OCI-M2 (cell line): Measurements from ENCODE around the gene ELMO1.

ENCODE experiments used
- DNase-seq: peaks from one replicate; lab custom pipeline; 2025; ENCODE audit not compliant: unreplicated experiment; lab: John Stamatoyannopoulos, UW

ELMO1 gene

DNA sequence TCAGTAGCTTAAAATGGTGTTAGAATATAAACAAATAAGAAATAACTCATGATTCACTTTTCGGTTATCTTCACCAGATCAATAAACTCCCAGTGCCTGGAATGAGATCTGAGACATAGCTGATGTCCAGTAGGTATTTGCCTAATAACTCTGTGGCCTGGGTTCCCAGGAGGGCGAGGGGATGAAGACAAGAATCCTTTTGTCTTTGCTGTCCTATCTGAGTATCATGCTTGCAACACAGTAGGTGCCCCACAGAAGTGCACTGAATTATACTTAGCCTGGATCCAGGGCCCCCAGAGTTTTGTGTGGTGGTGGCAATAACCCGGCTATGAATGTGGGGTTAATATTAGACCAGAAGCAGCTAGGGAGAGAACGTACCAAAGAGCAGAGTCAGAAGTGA lies 374.3 kb downstream of the ELMO1 start:
- DNase-seq = no peak

DNA sequence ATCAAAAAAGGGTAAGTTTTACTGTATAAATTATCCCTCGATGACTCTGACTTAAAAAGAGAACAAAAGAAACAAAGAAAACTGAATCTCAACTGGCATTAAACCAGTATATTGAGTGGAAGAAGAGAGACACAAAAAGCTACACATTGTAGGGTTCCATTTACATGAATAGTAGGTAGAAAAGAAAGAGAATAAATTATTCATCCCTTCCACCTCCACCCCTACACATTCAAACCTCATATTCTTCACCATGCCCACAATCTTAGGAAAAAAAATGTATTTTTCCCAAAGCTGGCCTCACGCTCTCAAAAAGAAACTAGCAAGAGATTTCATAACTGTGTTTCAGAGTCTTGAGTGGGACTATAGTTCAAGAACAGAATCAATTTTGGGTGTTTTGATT lies 377.5 kb downstream of the ELMO1 start:
- DNase-seq = no peak

DNA sequence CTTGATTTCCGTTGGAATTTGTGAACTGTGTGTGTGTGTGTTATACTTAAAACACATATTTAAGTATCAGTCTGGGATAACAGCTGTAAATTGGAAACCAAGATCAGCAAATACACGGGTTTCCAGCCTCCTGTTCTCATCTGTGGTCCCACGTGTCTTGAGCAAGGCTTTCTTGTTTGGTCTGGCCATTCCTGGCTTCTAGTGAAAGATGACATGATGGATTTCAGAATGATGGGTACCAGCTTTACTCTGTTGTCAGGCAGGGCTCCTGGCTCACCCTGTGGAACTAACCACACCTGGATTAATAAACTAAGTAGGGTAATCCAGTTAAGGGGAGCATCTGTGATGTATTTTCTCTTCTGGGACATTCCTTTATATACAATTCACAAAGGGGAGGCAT lies 378.2 kb downstream of the ELMO1 start:
- DNase-seq = no peak

DNA sequence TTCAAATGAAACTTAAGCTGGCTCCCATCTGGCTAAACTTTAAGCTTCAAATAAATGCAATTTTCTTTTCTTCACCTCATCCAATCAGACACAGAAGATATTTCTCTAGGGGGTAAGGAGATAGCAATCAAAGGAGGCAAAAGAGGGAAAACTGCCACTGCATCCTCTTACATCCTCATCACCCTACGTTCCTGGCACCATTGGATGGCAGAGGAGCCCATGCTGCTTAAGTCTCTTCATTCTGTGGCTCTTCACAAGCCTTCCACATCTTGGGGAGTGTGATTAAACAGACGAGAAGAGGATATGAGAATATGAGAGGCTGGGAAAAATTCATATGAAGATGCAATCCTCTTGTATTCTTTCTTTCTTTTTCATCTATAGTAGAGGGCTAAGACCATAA lies 378.6 kb downstream of the ELMO1 start:
- no peak for DNase-seq

DNA sequence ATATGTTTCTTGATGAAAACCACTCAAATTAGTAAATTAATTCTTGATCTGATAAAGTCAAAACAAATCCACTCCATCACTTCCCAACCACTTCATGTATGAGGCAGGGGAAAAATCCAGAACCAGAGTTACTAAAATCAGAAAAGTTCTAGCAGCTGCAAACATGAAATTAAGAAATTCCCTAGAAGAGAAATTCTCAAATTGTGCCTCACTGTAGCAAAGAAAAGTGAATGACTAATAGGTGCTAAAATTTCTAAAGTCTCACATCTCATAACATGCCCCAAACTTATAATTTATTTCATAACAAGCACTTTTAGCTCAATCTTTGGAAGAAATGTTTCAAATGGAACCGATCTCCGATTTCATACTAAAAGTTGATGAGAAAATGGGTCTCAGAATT lies 379.3 kb downstream of the ELMO1 start:
- DNase-seq = no peak

DNA sequence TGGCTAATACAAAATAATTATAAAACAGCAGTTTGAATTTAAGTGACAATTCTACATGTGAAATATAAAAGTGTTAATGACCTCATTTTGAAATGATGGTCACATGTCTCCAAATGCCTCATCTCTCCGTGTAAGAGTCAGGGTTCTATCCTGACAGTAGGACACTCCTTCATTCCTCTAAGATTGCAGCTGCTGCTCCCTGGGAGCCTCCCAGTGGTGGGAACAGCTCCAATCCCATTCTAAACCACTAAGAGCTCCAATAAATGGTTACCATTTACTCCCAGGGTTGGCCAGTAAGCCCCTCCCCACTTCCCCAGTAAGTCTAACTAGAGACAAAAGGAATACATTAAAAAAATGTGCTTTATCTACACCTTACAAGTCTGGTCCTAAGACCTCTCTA lies 379.8 kb downstream of the ELMO1 start:
- DNase-seq = no peak

DNA sequence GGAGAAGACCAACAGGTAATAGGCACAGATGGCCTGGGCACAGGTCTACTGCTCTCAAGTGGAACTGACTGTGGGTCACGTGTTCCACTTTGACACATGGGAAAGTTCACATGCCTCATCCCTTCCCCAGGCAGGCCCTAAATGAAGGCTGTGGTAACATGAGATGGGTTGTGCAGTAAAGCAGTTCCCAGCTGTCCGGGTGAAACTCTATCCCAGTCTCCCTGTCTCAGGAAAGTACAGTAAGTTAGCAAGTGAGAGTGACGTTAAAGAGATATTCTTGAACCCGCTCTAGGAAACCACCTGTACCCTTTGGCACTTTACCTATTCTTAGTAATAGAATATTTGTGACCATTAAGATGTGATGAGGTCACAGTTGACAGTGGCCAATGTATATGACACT lies 380.6 kb downstream of the ELMO1 start:
- DNase-seq = no peak

DNA sequence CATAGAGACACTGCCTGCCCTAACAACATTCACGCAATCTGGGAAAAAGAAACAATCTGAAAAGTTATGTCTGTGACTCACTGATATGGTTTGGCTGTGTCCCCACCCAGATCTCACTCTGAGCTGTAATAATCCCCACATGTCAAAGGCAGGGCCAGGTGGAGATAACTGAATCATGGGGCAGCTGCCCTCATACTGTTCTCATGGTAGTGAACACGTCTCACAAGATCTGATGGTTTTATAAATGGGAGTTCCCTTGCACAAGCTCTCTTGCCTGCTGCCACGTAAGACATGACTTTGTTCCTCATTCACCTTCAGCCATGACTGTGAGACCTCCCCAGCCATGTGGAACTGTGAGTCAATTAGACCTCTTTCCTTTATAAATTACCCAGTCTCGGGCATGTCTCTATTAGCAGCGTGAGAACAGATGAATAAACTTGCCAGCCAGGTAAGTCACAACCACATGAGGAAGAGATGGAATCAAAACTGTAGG lies 382.8 kb downstream of the ELMO1 start:
- DNase-seq = no peak

DNA sequence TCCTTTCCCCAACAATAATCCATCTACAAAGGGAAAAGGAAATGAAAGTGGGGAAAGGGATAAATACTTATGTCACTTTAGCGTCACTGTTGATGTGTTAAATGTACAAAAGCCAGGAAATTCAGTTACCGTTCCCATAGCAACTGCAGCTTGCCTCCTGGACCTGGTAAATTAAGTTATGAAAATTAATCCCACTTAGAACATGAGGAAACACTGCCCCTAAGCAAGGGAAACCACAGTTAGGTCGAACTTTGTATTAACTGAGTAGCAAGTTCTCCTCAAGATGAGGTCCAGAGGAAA lies 386.2 kb downstream of the ELMO1 start:
- DNase-seq = no peak

DNA sequence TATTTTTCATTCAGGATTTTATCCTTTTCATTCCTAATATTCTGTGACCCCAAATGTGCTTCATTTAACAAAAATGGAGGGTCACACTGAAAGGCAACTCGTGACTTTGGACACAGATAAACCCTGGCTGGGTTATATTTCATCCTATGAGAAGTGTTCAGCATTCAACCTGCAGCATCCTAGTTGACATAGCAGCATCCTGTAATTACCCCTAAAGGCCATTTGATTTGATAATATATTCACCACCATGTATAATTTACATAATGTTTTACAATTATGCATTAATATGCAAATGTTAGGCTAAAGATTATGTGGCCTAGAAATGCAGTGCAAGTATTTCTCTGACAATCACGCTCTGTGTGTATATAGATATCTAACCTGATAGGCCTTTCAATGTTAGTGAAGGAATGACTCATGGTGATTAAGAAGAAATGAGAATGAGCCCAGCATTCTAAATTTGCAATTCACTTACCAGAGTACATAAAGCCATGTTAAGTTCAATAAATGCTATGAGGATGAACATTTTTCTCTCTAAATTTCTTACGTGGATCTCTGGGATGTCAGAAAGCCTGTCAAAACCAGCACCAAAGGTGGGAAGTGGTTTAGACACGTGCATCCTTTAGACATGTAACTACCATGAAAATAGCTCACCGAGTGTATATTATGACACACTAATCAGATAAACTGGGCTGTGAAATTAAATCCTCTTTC lies 386.7 kb downstream of the ELMO1 start:
- DNase-seq = no peak

DNA sequence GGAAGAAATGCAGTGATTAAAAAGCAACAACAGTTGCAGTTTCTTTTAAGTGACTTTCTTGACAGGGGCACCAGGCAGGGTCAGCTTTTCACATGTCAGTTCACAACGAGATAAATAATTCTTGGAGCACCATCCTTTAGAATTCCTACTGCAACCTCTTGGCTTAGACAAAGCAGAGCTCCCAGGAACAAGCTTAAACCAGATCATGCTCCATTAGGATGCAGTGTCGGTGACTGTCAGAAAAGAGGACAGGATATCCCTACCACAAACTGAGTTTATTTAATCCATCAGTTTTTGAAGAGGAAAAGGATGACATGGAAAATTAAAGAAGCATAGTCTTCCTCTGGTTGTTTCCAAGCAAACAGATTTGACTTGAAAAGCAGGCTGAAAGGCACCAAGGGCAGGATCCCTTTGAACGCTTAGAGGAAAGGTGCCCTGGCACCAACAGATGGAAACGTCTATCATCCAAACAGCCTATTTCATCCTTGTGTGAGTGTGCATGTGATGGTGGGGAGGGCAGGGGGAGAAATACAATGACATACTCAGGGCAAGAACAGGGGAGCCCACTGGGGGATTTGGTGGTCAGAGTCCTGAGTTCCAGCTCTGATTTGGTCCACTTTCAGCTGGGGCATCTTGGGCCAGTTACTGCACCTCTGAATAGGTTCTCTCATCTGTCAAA lies 392.3 kb downstream of the ELMO1 start:
- DNase-seq = no peak

DNA sequence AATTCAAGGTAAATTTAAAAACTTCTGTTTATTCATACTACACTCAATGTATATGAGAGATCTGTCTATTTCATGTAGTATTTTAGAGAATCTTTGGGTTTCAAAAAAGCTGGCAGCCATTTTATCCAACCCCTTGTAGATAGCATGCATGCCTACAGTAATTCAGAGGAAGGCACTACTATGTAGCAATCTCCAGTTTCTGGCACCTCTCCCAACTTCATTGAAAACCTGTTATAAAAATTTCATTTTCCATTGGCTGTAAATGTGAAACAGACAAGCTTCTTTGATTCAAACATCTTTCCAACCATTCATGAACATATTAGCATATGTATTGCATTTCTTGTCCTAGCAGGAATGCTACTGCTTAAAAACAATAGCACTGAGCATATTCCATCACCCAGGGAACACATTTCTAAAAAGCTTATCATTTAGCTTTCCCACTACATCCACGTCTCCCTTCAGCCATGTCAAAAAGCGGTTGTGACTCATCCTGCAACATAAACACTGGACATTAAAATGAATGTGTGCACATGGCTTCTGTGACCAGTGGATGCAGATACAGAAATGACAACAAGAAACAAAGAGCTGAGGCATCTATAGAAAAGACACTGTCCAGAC lies 393.9 kb downstream of the ELMO1 start:
- DNase-seq = no peak

DNA sequence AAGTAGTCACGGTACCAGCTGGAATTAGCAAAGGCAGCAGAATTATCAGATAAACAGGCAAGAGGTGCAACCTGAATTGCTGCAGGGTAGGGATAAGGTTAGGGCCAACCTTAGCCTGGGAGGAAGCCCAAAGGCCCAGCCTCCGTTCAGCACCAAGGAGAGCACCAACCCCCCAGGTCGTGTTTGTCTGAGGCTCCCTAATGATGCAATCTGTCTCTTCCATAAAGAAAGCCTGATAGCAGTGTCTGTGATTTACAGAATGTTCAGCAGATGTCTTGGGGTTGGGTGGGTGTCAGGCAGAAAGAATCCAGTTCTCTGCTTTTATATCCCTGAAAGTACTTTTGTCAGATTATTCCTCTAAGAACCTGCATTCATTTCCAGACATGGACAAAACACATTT lies 396.0 kb downstream of the ELMO1 start:
- DNase-seq = no peak

DNA sequence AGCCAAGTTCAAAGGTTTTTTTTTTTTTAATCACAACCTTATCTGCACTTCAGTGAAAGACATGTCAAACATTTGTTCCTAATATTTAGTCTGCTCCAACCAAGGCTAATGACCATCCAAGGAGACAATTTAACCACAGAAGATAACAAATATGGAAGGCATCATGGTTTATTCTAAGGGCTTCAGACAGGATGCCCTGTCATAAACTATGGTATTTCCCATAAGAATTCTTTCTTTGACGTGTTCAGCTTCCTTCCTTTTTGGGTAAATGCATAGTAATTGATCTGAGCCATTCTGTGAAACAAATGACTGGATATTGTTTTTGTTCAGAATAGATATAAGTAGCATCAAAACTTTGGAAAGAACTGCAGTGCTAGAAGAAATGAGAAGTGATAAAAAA lies 397.9 kb downstream of the ELMO1 start:
- DNase-seq = no peak

DNA sequence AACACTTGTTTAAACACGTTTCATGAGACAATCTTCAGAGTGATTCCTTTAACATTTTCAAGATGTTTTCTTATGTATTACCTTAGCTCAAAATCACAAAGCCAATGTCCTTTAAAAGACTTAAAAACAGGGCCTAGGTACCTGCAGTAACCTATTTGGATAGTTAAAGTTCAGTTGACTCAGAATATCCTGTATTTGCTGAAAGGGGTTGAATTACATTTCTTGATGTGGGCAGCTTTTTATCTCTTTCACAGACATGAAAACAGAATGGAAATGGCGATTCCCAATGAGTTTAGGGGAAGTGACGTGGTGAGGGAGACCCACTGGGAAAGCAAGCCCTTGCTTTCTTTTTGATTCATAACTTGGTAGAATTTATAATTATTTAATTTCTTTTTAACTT lies 400.0 kb downstream of the ELMO1 start:
- no peak for DNase-seq

DNA sequence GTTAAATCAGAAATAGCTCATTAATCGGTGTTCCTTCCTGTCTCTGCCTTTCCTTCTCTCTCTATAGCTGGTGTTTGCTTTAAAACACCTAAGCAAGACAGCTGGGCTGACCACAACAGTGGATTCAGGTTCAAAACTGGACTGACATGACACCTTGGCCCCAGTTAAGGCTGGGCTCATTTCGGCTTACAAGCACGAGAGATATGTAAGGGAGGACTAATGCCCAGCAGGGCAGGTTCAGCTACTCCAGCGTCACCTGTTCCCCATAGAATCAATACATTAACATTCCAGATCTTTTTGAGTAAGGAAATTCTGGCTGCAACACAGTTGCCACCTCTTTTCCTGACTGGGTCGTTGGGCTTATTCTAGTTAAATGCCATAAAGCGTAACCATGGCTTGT lies 401.4 kb downstream of the ELMO1 start:
- no peak for DNase-seq

DNA sequence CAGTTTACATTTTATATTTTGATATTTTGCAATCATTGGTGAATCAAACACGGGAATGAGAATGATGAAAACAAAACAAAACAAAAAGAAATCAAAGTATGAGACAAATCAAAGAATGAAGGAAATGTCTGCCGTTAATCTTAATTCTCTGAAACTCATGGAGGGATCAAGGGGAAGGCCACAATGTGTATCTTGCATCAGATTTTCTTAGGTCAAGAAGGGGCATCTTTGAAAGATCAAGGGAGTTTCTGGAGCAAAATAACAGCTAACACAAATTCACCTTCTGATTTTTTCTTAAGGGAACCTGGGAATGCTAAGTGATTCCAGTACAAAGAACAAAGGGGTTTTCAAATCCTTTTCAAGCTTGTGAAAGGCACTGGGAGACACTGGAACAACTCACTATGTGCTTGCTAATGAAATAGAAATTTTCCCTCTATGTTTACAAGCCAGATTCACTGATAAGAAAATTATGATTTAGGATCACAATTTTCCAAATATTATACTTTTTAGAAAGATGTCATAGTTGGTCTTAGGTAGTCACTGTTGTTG lies 402.1 kb downstream of the ELMO1 start:
- DNase-seq = no peak

DNA sequence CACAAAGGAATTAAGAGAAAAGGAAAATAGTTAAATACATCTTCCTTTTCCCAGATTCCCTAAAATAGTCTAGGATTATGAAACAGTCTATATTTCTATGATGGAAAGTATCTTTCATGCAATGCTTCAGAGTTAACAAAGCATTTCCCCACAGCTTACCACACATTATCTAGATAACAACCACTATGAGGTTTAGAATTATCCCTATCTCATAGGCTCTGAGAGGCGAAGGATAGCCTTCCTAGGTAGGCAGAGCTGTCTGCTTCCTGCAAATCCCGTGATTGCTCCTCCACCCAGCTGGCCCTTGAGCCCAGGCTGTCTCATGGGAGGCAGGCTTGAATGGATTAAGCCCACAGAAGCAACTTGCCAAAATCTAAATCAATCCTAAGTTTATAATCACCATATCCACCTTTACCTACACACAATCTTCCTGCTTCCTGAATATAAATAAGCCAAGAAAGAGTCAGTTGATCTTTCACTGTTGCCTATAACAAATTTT lies 402.9 kb downstream of the ELMO1 start:
- no peak for DNase-seq

DNA sequence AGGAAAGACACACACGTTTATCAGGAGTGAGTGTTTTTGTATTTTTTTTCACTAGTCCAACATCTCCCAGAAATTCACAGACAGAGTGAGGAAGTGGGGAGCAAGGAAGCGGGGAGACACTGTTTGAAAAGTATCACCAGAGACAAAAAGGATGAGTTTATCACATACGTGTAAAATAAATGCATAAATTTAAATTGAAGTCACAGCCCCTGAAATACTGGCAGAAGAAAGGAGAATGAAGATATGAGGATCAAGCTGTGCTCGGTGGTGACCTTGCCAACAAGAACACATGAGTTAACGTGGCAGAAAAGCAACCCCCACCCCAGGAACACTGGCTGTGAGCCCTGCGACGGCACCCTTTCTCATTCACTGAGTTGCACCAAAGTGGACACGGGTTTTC lies 407.2 kb downstream of the ELMO1 start:
- DNase-seq = no peak

DNA sequence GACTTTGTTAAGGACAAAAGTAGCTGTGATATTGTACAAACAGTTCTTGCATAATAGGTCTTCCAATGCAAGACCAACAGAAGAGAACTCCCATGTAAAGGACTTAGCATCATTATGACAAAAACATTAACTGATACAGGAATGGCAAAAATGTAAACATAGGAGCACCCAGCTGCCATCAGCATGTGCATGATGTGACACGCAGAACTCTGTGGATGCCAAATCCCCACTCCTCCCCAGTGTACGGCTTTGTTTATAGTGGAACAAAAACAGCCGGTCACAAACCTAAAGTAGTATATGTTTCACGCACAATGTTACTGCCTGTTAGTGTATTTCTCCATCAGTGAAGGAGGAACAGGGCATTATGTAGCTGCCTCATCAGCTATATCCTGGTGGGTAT lies 408.3 kb downstream of the ELMO1 start:
- DNase-seq = no peak

DNA sequence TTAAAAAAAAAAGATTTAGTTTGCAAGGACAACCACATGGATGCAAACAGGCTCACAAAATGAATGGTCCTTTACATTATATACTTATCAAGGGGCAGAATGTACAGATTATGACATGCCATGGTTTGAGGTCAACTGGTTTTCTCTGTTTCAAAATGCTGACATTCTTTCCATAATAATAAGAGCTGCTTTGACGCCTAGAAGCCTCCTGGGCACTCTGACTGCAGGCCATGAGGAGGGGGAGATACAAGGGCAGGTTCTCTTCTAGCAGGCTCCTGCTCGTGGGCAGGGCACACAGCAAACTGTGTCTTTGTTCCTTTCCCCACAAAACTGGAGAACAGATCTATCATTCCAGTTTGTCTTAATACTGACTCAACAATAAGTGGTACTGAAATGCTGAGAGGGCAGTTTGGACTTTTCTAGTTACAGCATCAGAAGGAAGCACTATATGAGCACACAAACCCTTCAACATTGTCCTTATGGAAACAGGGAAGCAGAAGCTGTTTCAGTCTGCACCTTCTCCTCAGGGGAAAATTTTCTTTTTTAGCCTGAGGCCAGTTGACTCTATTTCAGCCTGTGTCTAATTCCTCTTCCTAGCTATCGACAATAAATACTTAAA lies 409.4 kb downstream of the ELMO1 start:
- DNase-seq = no peak

DNA sequence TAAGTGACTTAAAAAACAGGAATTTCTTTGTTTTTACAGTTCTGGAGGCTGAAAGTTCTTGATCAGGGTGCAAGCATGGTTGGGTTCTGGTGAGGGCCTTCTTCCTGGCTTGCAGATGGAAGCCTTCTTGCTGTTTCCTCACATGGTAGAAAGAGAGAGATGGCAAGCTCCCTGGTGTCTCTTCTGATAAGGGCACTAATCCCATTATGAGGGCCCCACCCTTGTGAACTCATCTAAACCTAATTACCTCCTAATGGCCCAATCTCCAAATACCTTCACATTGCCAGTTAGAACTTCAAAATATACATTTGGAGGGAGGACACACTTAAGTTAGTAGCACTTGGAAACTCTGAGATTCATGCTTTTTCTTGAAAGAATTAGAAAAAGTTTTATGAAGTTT lies 410.0 kb downstream of the ELMO1 start:
- DNase-seq = no peak
